Astrocyte of the hippocampus (primary cell): ENCODE data around the gene SAPCD2.

Experiments used
- DNase-seq: peaks from one replicate; pipeline ENCODE4 v3.0.0; 2011; ENCODE audit warnings: low read depth, low spot score

Gene SAPCD2

DNA sequence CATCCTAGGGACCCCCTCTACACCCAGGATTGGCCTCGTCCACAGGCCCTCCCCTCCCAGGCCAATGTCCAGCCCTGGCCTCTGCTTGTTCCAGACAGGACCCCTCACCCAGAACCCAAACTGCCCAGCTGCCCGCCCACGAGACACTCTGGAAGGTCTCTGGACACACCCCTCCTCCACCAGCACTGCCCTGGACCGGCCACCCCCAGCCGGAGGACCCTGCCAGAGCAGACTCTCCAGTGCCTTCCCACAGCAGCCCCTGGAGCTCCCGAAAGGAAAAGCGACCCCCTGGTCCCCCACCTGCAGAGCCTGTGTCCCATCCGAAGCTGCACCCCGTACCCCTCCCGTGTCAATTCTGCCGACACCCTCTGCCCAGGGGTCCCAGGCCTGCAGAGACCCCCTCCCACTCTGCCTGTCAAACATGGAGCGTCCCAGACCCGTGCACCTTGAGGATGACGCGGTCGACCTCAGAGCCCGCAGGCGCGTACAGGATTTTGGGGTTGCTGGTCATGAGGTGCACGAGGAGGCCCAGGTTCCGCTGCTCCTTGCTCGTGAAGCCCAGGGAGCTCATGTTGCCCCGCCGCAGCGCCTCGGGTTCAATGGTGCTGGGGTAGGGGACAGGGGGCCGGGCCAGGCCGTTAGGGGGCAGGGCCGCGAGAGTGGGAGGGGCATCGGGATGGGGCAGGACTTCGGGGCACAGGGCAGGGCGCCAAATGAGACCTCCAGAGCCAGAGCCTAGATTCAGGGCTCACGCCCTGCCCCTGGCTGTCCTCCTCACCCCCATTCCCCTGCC is 50.3 kb downstream of the SAPCD2 start:
- DNase-seq = no peak

DNA sequence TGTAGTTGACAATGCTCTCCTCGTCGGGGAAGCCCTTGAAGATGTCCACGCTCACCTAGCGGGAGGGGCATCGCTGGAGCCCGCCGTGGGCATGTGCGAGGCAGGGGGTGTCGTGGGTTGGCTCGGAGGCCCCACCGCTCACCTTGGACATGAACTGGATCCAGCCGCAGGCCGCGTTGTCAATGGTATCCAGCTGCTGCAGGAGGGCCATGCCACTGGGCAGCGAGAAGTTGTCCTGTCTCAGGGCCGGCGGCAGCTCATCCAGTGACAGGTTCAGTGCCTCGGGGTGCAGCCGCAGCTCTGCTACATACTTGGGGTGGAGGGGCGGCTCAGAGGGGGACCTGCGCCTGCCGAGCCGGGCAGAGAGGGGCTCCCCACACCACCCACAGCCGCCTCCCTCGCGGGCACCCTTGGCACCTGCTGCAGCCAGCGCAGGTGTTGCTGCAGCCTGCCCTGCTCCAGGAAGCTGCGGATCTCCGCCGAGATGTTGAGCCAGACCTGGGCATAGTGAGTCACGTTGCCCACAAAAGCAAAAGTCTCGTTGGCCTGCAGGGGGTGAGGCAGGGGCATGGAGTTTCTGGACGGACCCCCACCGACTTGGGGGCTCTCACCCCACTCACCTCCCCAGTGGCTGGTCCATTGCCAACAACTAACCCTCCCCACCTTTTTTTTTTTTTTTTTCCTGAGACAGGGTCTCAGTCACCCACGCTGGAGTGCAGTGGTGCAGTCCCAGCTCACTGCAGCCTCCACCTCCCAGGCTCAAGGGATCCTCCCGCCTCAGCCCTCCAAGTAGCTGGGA is 51.4 kb downstream of the SAPCD2 start:
- no peak for DNase-seq

DNA sequence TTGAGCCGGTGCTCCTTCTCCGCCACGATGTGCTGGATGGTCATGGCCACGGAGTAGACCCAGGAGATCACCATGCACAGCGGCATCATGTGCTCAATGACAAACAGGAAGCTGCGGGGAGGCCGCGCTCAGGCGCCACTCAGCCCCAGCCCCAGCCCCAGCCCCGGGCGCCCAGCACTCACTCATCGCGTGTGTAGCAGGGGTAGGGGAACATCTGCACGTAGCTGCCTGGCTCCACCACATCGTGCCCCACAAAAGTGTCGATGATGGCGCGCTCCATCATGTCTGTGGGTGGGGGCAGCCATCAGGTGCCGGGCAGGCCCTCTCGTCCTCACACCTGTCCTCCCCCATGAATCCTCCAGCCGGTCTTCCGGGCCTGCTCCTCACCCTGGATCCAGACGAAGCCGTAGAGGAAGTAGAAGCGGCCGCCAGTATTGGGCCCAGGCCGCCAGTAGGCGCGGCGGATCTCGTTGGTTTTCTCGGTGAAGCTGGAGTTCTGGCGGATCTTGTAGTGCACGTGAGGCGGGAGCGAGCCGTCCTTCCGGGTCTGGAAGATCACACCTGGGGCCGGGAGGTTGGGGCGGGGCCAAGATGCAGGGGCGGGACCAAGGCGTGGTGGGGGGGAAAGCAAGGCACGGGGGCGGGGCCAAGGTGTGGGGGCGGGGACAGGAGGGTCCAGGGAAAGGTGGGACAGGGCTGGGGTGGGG is 52.4 kb downstream of the SAPCD2 start:
- DNase-seq = no peak

DNA sequence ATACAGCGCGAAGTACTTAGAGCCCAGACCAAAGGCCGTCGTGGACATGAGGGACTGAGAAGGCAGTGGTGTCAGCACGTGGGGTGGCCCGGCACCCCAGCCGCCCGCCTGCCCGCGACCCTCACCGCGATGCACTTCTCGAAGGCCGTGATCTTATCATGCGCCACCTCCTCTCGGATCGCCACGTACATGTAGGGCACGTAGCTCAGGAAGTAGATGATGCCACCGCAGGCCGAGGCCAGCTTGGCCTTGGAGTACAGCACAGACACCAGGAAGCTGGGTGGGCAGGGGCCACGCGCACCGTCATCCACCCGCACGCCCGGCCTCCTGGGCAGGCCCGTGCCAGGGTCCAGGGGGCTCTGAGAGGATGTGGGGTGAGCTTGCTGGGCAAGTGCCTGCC is 53.3 kb downstream of the SAPCD2 start:
- no peak for DNase-seq

DNA sequence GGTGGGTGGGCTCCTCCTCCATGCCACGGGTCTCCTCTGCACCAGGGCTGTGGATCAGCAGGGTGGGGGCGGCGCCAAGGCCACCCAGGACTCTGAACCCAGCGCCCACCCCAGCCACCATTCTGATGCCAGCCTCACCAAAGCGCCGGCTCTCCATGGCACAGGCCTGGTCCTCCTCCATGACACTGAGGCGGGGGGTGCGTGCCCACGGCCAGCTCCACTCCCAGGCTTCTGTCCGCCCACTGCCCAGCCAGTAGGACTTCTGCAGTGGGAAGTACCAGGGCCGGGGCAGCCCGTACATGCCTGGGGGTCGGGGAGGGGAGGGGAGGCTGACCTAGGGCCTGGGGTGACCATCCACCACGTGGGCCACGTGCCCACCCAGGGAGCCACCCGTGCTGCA is 53.9 kb downstream of the SAPCD2 start:
- DNase-seq = no peak

DNA sequence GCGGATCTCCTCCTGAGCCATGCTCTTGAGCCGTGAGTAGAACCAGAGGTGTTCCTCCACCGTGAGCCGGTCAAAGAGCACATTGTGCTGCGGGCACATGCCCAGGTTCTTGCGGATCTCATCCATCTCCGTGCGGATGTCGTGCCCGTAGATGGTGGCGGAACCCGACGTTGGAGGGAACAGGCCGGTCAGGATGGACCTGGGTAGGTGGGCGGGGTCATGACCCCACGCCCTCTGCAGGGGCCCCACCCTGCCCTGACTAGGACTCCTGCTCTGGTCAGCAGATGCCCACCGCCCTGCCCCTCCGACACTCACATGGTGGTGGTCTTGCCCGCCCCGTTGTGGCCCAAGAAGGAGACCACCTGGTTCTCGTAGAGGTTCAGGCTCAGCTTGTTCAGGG is 54.4 kb downstream of the SAPCD2 start:
- DNase-seq = no peak

DNA sequence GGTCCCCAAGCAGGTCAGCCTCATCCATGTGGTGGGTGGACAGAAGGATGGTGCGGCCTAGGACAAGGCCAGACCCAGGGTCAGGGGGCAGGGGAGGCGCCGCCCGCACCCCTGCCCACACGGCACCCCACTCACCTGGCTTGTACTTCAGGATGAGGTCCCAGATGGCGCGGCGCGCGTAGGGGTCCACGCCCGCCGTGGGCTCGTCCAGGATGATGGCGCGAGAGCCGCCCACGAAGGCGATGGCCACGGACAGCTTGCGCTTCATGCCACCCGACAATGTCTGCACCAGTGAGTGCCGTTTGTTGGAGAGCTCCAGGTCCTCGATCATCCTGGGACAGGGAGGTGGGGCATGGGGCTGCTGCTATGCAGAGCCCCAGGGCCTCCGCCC is 54.8 kb downstream of the SAPCD2 start:
- DNase-seq = no peak

DNA sequence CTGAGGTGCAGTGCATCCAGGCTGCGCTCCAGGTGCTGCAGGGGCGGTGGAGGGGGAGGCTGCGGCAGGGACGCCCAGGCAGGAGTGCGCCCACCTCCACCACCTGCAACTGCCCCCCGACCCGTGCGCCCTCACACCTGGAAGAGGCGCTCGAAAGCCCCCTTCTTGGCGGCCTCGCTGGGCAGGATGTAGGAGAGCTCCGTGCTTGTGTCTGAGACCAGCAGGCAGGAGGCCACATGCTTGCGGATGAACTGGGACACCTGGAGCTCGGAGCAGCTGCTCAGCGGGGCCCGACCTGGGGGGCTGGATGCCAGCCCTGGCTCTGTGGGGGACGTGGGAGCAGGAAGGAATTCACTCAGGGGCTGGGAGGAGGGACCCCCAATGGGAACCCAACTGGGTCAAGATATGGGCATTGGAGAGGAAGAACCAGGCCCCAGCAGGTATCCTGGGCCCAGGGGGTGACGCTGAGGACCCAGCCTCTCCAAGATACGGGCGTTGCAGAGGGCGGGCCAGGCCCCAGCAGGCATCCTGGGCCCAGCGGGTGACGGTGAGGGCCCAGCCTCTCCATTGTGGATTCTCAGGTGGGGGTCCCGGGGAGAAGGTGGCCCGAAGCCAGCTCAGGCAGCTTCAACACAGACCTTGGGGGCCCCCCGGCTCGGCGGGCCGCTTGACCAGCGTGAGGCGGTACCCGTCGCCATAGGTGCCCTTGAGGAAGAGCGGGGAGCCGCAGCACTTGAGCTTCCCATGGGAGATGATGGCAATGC is 55.4 kb downstream of the SAPCD2 start:
- DNase-seq = no peak

DNA sequence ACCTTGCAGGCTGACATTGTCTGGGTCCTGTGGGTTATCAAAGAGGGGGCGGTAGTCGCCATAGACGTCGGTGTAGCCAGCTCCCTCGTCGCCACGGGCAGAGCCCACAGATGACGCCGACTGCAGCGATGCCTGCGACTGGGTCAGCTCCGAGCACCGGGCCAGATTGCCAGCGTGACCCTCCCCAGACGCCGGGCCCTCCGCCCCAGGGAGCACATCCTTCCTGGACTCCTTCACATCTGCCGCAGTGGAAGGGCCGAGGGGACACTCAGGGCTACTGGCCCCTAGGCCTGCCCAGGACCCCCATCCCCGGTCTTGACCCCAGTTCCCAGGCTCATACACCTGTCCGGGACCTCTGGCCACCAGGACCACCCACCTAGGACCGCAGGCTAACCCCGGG is 56.2 kb downstream of the SAPCD2 start:
- DNase-seq = no peak

DNA sequence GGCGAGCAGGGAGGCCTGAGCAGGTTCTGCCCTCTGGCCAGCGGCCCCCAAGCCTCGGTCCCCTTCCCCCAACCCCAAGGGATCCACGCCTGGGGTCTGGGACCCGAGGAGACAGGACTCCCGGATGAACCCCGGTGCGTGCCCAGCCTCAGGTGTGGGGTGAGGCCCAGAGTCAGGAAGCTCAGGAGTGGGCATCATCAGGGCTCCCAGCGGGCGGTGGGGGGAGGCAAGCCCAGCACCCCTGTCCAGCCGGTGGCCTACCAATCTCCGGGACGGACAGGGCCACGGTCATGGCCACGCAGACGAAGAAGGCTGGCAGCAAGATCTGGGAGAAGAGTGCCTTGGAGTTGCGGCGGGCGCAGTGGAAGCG is 56.8 kb downstream of the SAPCD2 start:
- DNase-seq = no peak

DNA sequence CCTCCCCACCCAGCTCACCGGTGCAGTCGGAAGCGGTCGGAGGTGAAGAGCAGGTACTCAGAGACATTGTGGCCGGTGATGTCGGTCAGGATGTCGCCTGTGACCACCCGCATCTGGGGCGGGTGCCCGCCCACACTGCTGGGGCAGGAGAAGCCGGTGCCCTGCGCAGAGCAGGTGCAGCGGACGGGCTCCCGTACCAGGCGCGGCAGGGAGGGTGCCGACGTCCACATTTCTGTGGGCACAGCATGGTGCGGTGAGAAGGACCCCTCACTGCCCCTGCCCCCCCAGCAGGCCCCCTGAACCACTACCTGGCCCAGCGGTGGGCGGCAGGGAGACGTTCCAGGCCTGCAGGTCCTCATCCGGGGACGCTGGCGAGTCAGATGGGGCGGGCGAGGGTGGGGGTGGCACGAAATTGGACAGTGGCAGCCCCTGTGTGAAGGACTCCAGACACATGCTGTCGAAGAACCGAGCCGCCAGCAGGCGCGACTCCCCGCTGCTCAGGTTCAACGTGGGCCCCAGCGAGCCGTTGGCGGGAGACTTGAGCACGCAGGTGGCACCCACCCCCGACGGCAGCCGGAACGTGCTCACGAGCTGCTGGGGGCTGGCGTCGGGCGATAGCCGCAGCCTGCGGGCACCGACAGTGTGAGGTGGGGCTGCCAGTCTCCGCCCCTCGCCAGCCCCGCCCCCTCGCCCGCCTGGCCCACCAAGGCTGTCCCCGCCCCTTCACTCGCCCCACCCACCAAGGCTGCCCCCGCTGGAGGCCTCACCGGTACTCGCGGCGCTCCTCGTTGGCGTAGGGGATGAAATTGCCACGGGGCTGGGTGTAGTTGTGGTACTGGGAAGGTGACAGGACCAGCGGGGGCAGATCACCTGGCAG is 57.4 kb downstream of the SAPCD2 start:
- DNase-seq = no peak
